BE2C (cell line): ENCODE measurements around the gene KIF9.

Source experiments
- DNase-seq: peaks from one replicate; pipeline ENCODE4 v3.0.0-alpha.2; 2020
- H3K27me3 ChIP-seq: fragments of 250-450 bp; sonication (Bioruptor Pico); 2 replicates; pipeline ENCODE4 v1.5.1; 2020; ENCODE audit warnings: mild to moderate bottlenecking
- H3K36me3 ChIP-seq: fragments of 250-450 bp; sonication (Bioruptor Pico); 2 replicates; pipeline ENCODE4 v1.5.1; 2020; ENCODE audit warnings: mild to moderate bottlenecking
- H3K4me1 ChIP-seq: fragments of 250-450 bp; sonication (Bioruptor Pico); 2 replicates; pipeline ENCODE4 v1.5.1; 2020
- H3K4me3 ChIP-seq: 2 replicates; pipeline ENCODE4 v1.5.1; 2011; ENCODE audit warnings: low read depth, low read length
- H3K9me3 ChIP-seq: fragments of 250-450 bp; sonication (Bioruptor Pico); 2 replicates; pipeline ENCODE4 v1.5.1; 2020
- TF ChIP-seq, protein P1 (sequence below): IDR thresholded peaks from 2 replicates; pipeline ENCODE4 v1.5.1; 2012; ENCODE audit warnings: mild to moderate bottlenecking, low read depth, low read length

Gene KIF9

GRCh38 chr3:47301456-47301855, 18.9 kb upstream of the KIF9 start:
- no peaks in the 10 kb centered on the region for H3K4me1 ChIP-seq
- no peak for DNase-seq
- TF ChIP-seq, protein P1, sequence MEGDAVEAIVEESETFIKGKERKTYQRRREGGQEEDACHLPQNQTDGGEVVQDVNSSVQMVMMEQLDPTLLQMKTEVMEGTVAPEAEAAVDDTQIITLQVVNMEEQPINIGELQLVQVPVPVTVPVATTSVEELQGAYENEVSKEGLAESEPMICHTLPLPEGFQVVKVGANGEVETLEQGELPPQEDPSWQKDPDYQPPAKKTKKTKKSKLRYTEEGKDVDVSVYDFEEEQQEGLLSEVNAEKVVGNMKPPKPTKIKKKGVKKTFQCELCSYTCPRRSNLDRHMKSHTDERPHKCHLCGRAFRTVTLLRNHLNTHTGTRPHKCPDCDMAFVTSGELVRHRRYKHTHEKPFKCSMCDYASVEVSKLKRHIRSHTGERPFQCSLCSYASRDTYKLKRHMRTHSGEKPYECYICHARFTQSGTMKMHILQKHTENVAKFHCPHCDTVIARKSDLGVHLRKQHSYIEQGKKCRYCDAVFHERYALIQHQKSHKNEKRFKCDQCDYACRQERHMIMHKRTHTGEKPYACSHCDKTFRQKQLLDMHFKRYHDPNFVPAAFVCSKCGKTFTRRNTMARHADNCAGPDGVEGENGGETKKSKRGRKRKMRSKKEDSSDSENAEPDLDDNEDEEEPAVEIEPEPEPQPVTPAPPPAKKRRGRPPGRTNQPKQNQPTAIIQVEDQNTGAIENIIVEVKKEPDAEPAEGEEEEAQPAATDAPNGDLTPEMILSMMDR, result no peak
- no peaks in the 10 kb centered on the region for H3K9me3 ChIP-seq
- no peaks in the 10 kb centered on the region for H3K27me3 ChIP-seq
- H3K36me3 ChIP-seq, result no peaks in the 10 kb centered on the region
- H3K4me3 ChIP-seq, result no peak overlapping the region

DNA sequence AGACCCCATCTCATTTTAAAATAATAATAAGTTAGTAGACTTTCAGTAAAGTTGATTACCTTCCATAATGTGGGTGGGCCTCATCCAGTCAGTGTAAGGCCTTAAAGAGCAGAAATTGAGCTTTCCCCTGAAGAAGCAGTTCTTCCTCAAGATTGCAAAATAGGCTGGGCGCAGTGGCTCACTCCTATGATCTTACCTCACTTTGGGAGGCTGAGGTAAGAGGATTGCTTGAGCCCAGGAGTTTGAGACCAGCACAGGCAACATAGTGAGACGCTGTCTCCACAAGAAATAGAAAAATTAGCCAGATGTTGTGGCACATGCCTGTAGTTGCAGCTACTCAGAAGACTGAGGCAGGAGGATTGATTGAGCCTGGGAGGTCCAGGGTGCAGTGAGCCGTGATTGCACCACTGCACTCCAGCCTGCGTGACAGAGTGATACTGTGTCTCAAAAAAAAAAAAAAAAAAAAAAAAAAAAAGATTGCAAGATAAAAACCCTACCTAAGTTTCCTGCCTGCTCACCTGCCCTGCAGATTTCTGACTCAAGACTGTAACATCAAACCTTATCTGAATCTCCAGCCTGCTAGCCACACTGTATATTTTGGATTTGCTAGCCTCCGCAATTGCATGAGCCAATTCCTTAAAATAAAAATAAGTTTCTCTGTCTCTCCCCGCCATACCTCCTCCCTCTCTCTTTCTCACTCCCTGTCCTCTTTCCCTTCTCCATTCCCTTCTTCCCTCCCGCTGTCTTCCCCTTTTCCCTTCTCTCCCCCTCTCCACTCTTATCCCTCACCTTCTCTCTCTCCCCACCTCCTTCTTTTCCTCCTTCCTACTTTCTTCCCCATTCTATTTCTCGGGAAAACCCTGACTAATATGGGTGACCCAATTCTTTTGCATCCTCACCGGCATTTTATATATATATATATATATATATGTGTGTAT, 17.1 kb upstream of the KIF9 start:
- Histone ChIP-seq H3K9me3 (no peaks in the 10 kb centered on the region), H3K4me3 (no peak overlapping the region), H3K4me1 (no peaks in the 10 kb centered on the region), H3K27me3 (no peaks in the 10 kb centered on the region), H3K36me3 (no peaks in the 10 kb centered on the region)
- DNase-seq, result no peak
- TF ChIP-seq, protein P1, result no peak

DNA sequence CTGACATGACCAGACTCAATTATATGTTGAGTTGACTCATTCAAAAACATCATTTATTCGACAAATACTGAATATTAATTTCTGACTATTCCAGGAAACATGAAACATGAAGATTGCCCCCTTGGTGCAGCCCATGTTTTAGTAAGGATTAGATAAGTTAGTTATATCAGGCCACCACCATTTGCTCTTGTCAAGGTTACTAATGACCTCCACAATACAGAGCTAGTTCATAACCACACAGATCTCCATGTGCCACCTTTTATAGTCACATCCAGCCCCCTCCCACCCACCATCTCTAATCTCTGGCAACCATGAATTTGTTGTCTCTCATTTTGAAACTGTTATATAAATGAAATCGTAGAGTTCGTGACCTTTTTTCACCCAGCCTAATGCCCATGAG, 15.8 kb upstream of the KIF9 start:
- Histone ChIP-seq H3K9me3 (no peaks in the 10 kb centered on the region), H3K27me3 (no peaks in the 10 kb centered on the region), H3K4me3 (no peak overlapping the region), H3K36me3 (no peaks in the 10 kb centered on the region), H3K4me1 (no peaks in the 10 kb centered on the region)
- no peak for DNase-seq
- TF ChIP-seq, protein P1, result no peak

DNA sequence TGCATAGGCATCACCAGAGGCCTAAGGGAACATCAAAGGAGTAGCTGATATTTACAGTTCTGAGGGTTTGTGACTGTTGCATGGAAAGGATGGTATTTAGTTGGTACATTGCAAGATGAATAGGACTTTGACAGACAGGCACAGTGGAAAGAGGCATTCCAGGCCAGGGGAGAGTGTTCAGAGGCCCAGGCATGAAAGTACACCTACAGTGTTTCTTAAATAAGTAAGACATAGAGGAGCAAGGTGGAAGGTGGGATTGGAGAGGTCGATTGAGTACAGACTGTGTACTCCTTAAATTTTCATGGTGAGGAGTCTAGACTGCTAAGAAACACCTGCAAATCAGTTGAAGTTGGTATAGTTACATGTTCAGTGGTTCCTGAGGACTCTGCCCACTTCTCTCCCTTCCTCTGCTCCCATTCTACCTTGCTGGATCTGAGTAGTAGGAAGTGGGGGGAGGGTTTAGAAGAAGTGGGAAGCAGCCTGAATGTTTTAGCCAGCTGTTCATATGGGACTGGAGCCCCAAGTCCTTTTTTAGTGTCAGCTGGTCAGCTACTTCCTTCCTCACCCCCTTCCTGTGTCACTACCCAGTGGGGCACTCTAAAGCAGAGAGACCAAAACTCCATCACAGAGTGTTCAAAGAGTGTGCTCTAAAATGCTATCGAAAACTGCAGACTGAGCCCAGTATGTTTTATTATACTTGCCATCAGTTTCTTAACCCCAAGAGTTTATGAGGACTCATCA, 14.1 kb upstream of the KIF9 start:
- no peaks in the 10 kb centered on the region for H3K27me3 ChIP-seq
- H3K9me3 ChIP-seq, result no peaks in the 10 kb centered on the region
- H3K4me1 ChIP-seq, result no peaks in the 10 kb centered on the region
- no peak for DNase-seq
- TF ChIP-seq, protein P1, result no peak
- H3K4me3 ChIP-seq, result no peak overlapping the region
- no peaks in the 10 kb centered on the region for H3K36me3 ChIP-seq

DNA sequence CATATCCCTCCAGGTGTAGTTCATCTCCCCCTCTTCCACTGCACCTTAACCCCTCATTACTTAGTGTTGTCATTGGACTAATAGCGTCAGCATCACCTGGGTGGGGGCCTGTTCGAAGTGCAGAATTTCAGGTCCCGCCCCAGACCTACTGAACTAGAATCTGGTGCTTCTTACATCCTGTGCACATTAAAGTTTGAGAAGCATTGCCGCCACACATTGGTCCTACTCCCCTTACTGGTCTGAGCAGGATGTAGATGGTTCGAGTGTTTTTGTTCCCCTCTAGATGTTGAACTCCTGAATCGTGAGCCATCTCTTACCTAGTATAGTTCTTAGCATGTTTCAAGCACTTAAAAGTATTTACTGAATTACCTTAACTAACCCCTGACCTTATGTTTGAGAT, 13.4 kb upstream of the KIF9 start:
- no peaks in the 10 kb centered on the region for H3K9me3 ChIP-seq
- H3K27me3 ChIP-seq, result no peaks in the 10 kb centered on the region
- DNase-seq, result no peak
- no peaks in the 10 kb centered on the region for H3K4me1 ChIP-seq
- H3K36me3 ChIP-seq, result no peaks in the 10 kb centered on the region
- TF ChIP-seq, protein P1, result no peak
- H3K4me3 ChIP-seq, result no peak overlapping the region

DNA sequence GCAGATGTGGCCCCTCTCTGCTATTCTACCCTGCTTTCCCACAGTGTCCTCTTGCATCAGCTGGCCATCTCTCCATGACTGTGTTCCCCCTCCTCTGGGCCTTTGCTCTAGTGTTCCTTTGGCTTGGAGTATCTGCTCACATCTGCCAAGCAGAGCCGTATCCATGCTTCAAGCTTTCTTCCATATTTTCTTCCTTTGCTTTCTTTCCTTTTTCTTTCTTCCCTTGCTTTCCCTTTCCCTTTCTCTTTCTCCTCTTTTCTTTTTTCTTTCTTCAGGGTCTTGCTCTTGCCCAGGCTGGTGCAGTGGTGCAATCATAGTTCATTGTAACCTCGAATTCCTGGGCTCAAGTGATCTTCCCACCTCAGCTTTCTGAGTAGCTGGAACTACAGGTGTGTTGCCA, 12.7 kb upstream of the KIF9 start:
- Histone ChIP-seq H3K4me1 (no peaks in the 10 kb centered on the region), H3K9me3 (no peaks in the 10 kb centered on the region), H3K27me3 (no peaks in the 10 kb centered on the region), H3K36me3 (no peaks in the 10 kb centered on the region), H3K4me3 (no peak overlapping the region)
- no peak for DNase-seq
- TF ChIP-seq, protein P1, result no peak
